ENCODE measurements around the gene NTSR2.
"Not testable (repeated sequence)": the region's sequence is repeated elsewhere in the genome, so short reads cannot be mapped to it uniquely, and the experiment has no call there.

Gene NTSR2

GRCh38 chr2:11661891-11662435, 8.0 kb downstream of the NTSR2 start:
- Histone ChIP-seq H3K27me3 (replicated peaks) (peaks cover 8% of the 10 kb centered on the region), H3K4me3 (ENCODE audit: low read depth, low read length) (no peak overlapping the region), H3K27ac (no peak overlapping the region), H3K36me3 (replicated peaks) (no peaks in the 10 kb centered on the region)
- TF ChIP-seq CTCF (IDR thresholded peaks at IDR 0.05; ENCODE audit: low read depth, low read length, missing control alignments) = no peak
- DNase-seq = no peak
- in situ Hi-C loops (cut with HindIII; ENCODE audit: low pct_ligation_motif_present, low sequenced_read_pairs) = no loop called here

- H3K36me3 ChIP-seq (replicated peaks); H3K27me3 ChIP-seq (replicated peaks); DNase-seq; H3K27ac ChIP-seq; H3K4me3 ChIP-seq (ENCODE audit: low read depth, low read length); in situ Hi-C loops (cut with HindIII; ENCODE audit: low pct_ligation_motif_present, low sequenced_read_pairs): not testable (repeated sequence)
Observed at GRCh38 chr2:11660396-11660795, 9.6 kb downstream of the NTSR2 start.

- TF ChIP-seq CTCF (IDR thresholded peaks at IDR 0.05; ENCODE audit: low read depth, low read length, missing control alignments) = no peak
- H3K27me3 ChIP-seq (replicated peaks) = peaks cover 8% of the 10 kb centered on the region
- in situ Hi-C loops (cut with HindIII; ENCODE audit: low pct_ligation_motif_present, low sequenced_read_pairs) = no loop called here
- no peaks in the 10 kb centered on the region for H3K36me3 ChIP-seq (replicated peaks)
- H3K27ac ChIP-seq = no peak overlapping the region
- no peak for DNase-seq
- H3K4me3 ChIP-seq (ENCODE audit: low read depth, low read length) = no peak overlapping the region
Observed at GRCh38 chr2:11659851-11660250, 10.1 kb downstream of the NTSR2 start.

- Histone ChIP-seq H3K27me3 (replicated peaks) (peaks cover 8% of the 10 kb centered on the region), H3K4me3 (ENCODE audit: low read depth, low read length) (no peak overlapping the region), H3K36me3 (replicated peaks) (no peaks in the 10 kb centered on the region), H3K27ac (no peak overlapping the region)
- in situ Hi-C loops (cut with HindIII; ENCODE audit: low pct_ligation_motif_present, low sequenced_read_pairs) = no loop called here
- no peak for TF ChIP-seq CTCF (IDR thresholded peaks at IDR 0.05; ENCODE audit: low read depth, low read length, missing control alignments)
- DNase-seq = no peak
Observed at GRCh38 chr2:11659115-11659475, 10.9 kb downstream of the NTSR2 start.

GRCh38 chr2:11658208-11659114, 11.5 kb downstream of the NTSR2 start:
- Histone ChIP-seq H3K4me3 (ENCODE audit: low read depth, low read length) (no peak overlapping the region), H3K27me3 (replicated peaks) (peaks cover 8% of the 10 kb centered on the region), H3K36me3 (replicated peaks) (no peaks in the 10 kb centered on the region), H3K27ac (no peak overlapping the region)
- in situ Hi-C loops (cut with HindIII; ENCODE audit: low pct_ligation_motif_present, low sequenced_read_pairs) = no loop called here
- TF ChIP-seq CTCF (IDR thresholded peaks at IDR 0.05; ENCODE audit: low read depth, low read length, missing control alignments) = no peak
- no peak for DNase-seq

GRCh38 chr2:11657646-11658045, 12.3 kb downstream of the NTSR2 start:
- peaks cover 8% of the 10 kb centered on the region for H3K27me3 ChIP-seq (replicated peaks)
- no peak overlapping the region for H3K27ac ChIP-seq
- no peak overlapping the region for H3K4me3 ChIP-seq (ENCODE audit: low read depth, low read length)
- in situ Hi-C loops (cut with HindIII; ENCODE audit: low pct_ligation_motif_present, low sequenced_read_pairs) = no loop called here
- no peaks in the 10 kb centered on the region for H3K36me3 ChIP-seq (replicated peaks)
- no peak for DNase-seq
- no peak for TF ChIP-seq CTCF (IDR thresholded peaks at IDR 0.05; ENCODE audit: low read depth, low read length, missing control alignments)
